ENCODE data around the gene TPP2. TPM values are rescaled to one million over a fixed set of nuclear protein-coding genes. Genes with fewer than 3 reads are reported as not detected.

The TPP2 gene
- total and polyA plus RNA-seq, 2 experiments from 2014 or later: 15.0 to 47.3 TPM

Other genes starting within 250 kb of the TPP2 start
- gene FGF14, start 194.9 kb upstream of the TPP2 start, total RNA-seq: 0.73 and 0.84 TPM in 2 replicates
- 0.96 TPM in 1 of 2 replicates, not detected in the other for gene FGF14, start 194.9 kb upstream of the TPP2 start, polyA plus RNA-seq
- not detected in 2 replicates for gene METTL21C, start 98.1 kb downstream of the TPP2 start, total RNA-seq
- gene METTL21C, start 98.1 kb downstream of the TPP2 start, polyA plus RNA-seq: 0.43 TPM in 1 of 2 replicates, not detected in the other
- 11.3 and 15.4 TPM in 2 replicates for gene TEX30, start 176.8 kb downstream of the TPP2 start, total RNA-seq
- gene TEX30, start 176.8 kb downstream of the TPP2 start, polyA plus RNA-seq: 14.6 and 20.6 TPM in 2 replicates
- 18.1 and 21.4 TPM in 2 replicates for gene POGLUT2, start 202.0 kb downstream of the TPP2 start, total RNA-seq
- gene POGLUT2, start 202.0 kb downstream of the TPP2 start, polyA plus RNA-seq: 18.1 and 20.7 TPM in 2 replicates
- 23.4 and 33.5 TPM in 2 replicates for gene BIVM, start 202.1 kb downstream of the TPP2 start, total RNA-seq
- gene BIVM, start 202.1 kb downstream of the TPP2 start, polyA plus RNA-seq: 10.7 and 16.9 TPM in 2 replicates
- gene ERCC5, start 249.0 kb downstream of the TPP2 start, total RNA-seq: 58.7 and 67.1 TPM in 2 replicates
- gene ERCC5, start 249.0 kb downstream of the TPP2 start, polyA plus RNA-seq: 31.3 and 34.4 TPM in 2 replicates